ENCODE data around the gene JAM2.
"Not testable (repeated sequence)": the region's sequence is repeated elsewhere in the genome, so short reads cannot be mapped to it uniquely, and the experiment has no call there.

Gene JAM2, protein sequence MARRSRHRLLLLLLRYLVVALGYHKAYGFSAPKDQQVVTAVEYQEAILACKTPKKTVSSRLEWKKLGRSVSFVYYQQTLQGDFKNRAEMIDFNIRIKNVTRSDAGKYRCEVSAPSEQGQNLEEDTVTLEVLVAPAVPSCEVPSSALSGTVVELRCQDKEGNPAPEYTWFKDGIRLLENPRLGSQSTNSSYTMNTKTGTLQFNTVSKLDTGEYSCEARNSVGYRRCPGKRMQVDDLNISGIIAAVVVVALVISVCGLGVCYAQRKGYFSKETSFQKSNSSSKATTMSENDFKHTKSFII

DNA sequence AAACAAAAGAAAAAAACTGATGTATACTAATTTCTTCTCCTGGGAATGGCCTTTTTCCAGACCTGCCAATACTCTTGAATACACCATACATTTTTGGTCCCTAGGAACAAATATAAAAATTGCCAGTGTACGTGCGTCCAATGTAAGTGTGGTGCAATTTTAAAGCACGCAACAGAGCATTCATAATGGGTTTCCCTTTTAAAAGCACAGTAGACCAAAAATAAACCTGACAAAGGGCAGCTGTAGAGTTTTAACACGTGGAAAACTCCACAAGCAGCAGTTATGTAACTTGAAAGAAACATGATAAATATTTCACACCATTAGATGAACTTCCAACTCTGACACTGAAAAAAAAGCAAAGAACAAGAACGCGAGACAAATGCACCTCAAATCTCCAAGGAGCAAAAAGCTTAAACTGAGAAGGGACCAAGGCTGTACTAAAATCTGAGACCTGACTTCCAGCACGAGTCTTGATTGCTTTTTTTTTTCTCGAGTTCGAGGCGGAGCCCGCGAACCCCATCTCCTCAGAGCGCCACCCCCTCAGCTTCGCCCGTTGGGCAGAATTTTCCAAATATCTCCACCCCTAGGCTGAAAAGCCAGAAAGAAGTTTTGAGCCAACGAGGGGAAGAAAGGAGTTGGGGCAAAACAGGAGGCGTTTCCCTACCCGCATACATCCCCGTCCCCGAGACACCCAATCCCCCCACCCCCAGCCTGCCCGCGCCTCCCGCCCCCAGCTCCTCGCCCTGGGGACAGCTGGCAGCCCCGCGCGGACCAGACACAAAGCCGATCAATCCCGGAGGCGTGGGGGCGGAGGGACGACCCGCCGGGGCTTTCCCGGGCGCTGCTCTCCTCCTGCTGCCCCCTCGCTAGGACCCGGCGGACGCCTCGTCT, at the start of gene JAM2:
JAM2 (plus strand) TSS at position 599 of the 891 bp plus-strand sequence. CDS start 564 bp downstream, outside the sequence.
- peak; percentile 44 for DNase-seq
- H3K4me3 Mint-ChIP-seq = peak within 1 kb of the TSS; percentile 69
- no peaks in the 10 kb centered on the region for H3K36me3 Mint-ChIP-seq
- H3K4me1 Mint-ChIP-seq = peaks cover 21% of the 10 kb centered on the region
- H3K27ac Mint-ChIP-seq = no peak within 1 kb of the TSS
- H3K27me3 Mint-ChIP-seq = peaks cover 48% of the 10 kb centered on the region
- CTCF ChIA-PET = interaction anchor here (0.6 to 1.2 kb wide), 3 partner anchors 218 to 1194 kb away, joined by 3 to 4 read pairs (median 3); no protein-coding TSS in a partner anchor
- no peaks in the 10 kb centered on the region for H3K9me3 Mint-ChIP-seq

DNA sequence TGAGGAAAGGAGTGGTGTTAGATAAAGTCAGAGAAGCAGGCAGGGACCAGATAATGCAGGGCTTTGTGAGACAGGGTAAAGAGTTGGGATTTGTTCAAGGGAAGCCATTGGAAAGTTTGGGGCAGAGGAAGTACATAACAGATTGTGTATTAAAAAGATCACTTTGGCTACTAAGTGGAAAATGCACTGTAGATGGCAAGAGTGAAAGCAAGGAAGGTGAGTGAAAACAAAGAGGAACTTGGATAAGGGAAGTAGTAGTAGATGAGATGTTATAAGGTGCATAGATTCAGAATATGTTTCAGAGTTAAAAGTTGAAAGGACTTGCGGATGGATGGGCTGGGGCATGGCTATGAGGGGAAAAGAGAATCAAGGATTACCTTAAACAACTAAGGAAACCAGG, 49.2 kb upstream of the JAM2 start:
- Mint-ChIP-seq H3K36me3 (peaks cover 70% of the 10 kb centered on the region), H3K9me3 (no peaks in the 10 kb centered on the region), H3K4me1 (peaks cover 2% of the 10 kb centered on the region), H3K27me3 (no peaks in the 10 kb centered on the region), H3K27ac (no peak overlapping the region), H3K4me3 (no peak overlapping the region)
- DNase-seq = no peak
- CTCF ChIA-PET = no interaction called here

DNA sequence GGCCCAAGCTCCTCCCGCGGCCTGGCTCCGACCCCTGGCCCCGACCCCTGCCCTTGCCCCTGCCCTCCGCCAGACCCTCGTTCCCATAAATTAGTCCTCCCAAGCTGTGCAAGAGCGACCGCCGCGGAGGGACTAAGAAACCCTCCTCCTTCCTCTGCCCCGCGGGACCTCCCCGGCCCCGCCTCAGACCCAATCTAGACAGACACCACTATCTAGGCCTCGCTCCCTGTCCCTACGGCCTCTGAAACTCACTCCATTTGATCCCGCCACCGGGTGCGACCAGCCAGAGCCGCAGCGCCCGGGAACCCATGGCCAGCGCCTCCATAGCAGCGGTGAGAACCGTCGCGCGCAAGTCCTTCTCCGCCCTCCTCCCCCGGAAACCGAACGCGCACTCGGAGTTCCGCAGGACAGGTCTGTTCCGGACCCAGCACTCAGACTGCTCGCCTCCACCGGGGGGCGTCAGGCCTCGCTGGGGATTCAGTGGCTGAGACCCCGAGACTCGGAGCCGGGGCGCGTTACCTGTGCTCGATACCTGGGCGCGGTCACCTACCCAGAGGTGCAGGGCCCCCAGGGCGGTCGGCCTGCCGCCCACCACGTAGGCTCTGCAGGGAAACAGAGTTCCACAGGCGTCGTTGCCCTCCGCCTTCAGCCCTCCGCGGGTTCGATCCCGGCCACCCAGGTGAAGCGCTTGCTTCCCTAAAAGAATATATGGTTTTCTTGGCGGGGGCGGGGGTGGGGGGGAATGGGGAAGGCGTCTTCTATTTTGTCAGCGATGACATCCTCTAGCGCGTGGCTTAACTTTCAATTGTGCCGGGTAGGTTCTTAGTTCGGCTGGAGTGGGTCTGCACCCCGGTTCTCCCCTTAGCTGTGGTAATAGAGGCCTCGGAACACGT, 31.7 kb upstream of the JAM2 start, which contains the start of gene MRPL39:
MRPL39 (minus strand) TSS at position 331 of the 893 bp plus-strand sequence; CDS start at position 325, 6 bp downstream.
- Mint-ChIP-seq H3K4me1 (peaks cover 34% of the 10 kb centered on the region), H3K4me3 (peak within 1 kb of the TSS; percentile 99), H3K27me3 (no peaks in the 10 kb centered on the region), H3K27ac (peak within 1 kb of the TSS; percentile 96), H3K9me3 (no peaks in the 10 kb centered on the region), H3K36me3 (peaks cover 21% of the 10 kb centered on the region)
- peak; percentile 92 for DNase-seq
- CTCF ChIA-PET = interaction anchor here (0.8 to 2.8 kb wide), 20 partner anchors 10 to 564 kb away, joined by 3 to 28 read pairs (median 4); partner anchors contain the start of genes ATP5PF and GABPA

DNA sequence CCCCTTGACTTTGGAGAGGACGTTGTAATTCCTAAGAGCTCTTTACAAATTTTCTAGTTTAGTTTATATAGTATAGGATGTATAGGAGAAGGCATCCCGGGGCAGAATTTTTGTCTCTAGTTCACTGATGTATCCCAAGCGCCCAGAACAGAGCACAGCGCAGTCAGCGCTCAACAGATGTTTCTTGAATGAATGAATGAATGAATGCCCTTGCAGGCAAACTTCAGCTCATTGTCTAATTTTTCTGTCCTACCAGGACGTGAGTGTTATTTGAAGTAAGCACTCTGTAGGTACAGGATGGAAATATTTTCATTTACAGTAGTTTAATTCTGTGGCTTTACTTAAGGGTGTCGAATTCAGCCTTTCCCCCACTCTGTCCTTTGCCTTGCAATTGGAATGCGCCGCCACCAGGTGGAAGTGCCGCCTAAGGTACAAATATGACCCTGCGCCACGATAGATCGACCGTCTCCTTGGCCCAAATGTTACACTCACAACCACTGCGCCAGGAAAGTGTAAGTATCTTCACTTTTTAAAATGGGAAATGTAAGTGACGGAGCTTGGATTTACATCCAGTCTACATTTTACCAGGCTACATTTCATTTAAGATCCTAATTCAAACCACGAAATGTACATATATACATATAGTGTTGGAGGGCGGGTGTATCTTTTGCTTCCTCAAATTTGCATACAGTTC, 30.9 kb upstream of the JAM2 start:
- H3K9me3 Mint-ChIP-seq = no peaks in the 10 kb centered on the region
- peak overlapping the region; percentile 73 for H3K27ac Mint-ChIP-seq
- CTCF ChIA-PET = interaction anchor here (0.6 to 2.8 kb wide), 32 partner anchors 9 to 563 kb away, joined by 3 to 28 read pairs (median 4); partner anchors contain the start of genes ATP5PF and GABPA
- peaks cover 30% of the 10 kb centered on the region for H3K4me1 Mint-ChIP-seq
- peaks cover 16% of the 10 kb centered on the region for H3K36me3 Mint-ChIP-seq
- DNase-seq = peak; percentile 85
- H3K27me3 Mint-ChIP-seq = no peaks in the 10 kb centered on the region
- H3K4me3 Mint-ChIP-seq = peak overlapping the region; percentile 99

DNA sequence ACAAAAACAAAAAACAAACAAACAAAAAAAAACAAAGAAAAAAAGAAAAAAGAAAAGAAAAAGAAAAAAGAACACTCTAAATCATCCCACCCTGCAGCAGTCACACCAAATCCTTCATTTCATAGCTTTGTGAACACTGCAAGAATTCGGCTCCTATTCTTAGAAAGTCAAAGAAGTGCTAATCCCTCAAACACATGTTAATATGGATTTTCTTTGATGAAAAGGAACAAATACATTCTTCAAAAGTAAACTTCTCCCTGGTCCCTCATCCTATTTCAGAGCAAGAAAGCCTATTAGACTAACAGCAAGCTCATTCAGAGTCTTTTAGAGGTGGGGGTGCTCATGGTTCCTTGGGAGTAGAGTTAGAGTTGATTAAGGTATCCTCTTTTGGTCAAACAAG, 24.6 kb upstream of the JAM2 start:
- CTCF ChIA-PET = no interaction called here

DNA sequence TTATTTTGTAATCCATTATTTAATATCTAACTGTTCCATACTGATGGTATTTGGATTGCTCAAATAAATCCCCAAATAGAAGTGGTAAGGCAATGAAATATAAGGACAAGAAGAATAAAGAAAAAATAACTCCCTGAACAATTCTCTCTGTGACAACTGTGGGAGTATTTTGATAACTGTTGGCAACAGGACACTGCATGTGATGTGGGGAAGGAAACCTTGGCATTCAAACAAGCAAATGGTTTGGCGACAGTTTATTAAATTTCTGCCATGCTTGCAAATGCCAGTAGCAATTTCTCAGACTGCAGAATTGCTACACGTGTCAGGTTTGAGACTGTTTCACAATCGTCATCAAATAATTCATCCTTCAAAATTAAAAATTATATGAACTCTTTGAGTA, 23.2 kb upstream of the JAM2 start:
- Mint-ChIP-seq H3K27ac (no peak overlapping the region), H3K9me3 (no peaks in the 10 kb centered on the region), H3K27me3 (peaks cover 3% of the 10 kb centered on the region), H3K4me1 (no peaks in the 10 kb centered on the region), H3K36me3 (no peaks in the 10 kb centered on the region), H3K4me3 (no peak overlapping the region)
- DNase-seq = no peak
- CTCF ChIA-PET = no interaction called here

More for the DNA sequence above, 24.6 kb upstream of the JAM2 start:
- no peaks in the 10 kb centered on the region for H3K9me3 Mint-ChIP-seq
- H3K4me3 Mint-ChIP-seq = no peak overlapping the region
- H3K27me3 Mint-ChIP-seq = peaks cover 3% of the 10 kb centered on the region
- H3K36me3 Mint-ChIP-seq = no peaks in the 10 kb centered on the region
- H3K27ac Mint-ChIP-seq = no peak overlapping the region
- H3K4me1 Mint-ChIP-seq = no peaks in the 10 kb centered on the region
- DNase-seq = no peak

DNA sequence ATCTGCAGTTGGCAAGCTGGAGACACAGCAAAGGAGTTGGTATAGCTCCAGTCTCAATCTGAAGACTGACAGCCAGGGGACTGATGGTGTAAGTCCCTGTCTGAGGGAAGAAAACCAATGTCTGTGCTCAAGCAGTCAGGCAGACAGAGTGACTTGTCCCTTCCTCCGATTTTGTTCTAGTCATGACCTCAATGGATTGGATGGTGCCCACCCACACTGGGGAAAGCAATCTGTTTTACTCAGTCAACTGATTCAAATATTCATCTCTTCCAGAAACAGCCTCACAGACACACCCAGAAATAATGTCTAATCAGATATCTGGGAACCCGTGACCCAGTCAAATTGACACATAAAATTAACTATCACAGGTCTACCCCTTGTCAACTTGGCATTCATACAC, 19.9 kb upstream of the JAM2 start:
- H3K36me3 Mint-ChIP-seq = no peaks in the 10 kb centered on the region
- H3K27me3 Mint-ChIP-seq = peaks cover 3% of the 10 kb centered on the region
- H3K27ac Mint-ChIP-seq = no peak overlapping the region
- no peak overlapping the region for H3K4me3 Mint-ChIP-seq
- no peaks in the 10 kb centered on the region for H3K4me1 Mint-ChIP-seq
- no peak for DNase-seq
- H3K9me3 Mint-ChIP-seq = no peaks in the 10 kb centered on the region
- CTCF ChIA-PET = no interaction called here

DNA sequence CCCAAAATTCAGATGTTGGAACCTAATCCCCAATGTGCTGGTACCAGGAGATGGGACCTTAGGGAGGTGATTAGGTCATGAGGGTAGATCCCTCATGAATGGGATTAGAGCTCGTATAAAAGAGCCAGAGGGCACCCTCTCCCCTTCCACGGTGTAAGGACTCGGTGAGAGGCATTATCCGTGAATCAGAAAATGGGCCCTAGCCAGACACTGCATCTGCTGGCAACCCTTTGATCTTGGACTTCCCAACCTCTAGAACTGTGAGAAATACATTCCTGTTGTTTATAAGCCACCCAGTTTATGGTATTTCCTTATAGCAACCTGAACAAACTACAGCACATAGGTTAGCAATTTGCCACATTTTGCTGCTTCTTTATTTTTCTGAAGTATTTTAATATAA, 14.5 kb upstream of the JAM2 start:
- H3K27ac Mint-ChIP-seq = no peak overlapping the region
- H3K4me1 Mint-ChIP-seq = no peaks in the 10 kb centered on the region
- no peak for DNase-seq
- H3K4me3 Mint-ChIP-seq = no peak overlapping the region
- CTCF ChIA-PET = no interaction called here
- H3K27me3 Mint-ChIP-seq = peaks cover 7% of the 10 kb centered on the region
- no peaks in the 10 kb centered on the region for H3K36me3 Mint-ChIP-seq
- no peaks in the 10 kb centered on the region for H3K9me3 Mint-ChIP-seq

DNA sequence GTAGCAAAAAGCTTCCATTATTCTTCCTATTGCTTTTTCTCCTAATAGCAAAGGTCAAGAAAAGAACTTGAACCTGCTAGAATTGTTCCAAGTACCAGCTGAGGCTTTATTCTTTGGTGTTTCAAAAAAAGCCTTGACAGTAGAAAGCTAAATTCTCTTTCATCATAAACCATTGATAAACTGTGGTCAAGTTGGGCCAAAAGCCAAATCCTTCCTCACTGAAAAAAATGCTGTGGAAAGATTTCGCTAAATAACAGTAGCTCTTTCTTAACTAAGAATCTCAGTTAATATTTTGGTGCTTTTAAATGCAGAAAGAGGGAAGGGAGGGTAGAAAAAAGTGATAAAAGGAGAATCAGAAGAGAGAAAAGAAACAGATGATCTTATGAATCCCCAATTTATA, 14.0 kb upstream of the JAM2 start:
- CTCF ChIA-PET = no interaction called here
- Mint-ChIP-seq H3K27me3 (peaks cover 7% of the 10 kb centered on the region), H3K36me3 (no peaks in the 10 kb centered on the region), H3K9me3 (no peaks in the 10 kb centered on the region), H3K4me1 (no peaks in the 10 kb centered on the region), H3K4me3 (no peak overlapping the region), H3K27ac (no peak overlapping the region)
- no peak for DNase-seq

DNA sequence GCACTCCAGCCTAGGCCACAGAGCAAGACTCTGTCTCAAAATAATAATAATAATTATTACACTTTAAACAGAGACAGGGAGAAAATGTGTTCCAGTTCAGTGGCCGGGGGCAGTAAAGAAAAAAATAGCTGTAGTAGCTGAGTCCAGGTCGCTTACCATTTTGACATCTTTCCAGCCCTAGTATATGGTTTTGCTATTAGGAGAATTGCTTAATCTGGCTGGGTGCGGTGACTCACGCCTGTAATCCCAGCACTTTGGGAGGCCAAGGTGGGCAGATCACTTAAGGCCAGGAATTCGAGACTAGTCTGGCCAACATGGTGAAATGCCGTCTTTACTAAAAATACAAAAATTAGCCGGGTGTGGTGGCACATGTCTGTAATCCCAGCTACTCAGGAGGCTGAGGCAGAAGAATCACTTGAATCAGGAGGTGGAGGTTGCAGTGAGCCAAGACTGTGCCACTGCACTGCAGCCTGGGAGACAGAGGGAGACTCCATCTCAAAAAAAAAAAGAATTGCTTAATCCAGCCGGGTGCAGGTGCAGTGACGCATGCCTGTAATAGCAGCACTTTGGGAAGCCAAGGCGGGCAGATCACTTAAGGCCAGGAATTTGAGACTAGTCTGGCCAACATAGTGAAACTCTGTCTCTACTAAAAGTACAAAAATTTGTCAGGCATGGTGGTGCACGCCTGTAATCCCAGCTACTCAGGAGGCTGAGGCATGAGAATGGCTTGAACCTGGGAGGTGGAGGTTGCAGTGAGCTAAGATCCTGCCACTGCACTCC, 13.1 kb upstream of the JAM2 start:
- not testable (repeated sequence) for H3K27ac Mint-ChIP-seq, H3K36me3 Mint-ChIP-seq, H3K9me3 Mint-ChIP-seq, H3K27me3 Mint-ChIP-seq, H3K4me1 Mint-ChIP-seq, H3K4me3 Mint-ChIP-seq, DNase-seq
- CTCF ChIA-PET = interaction anchor here (0.8 to 1.4 kb wide), 2 partner anchors 18 to 21 kb away, joined by 3 to 5 read pairs; no protein-coding TSS in a partner anchor

DNA sequence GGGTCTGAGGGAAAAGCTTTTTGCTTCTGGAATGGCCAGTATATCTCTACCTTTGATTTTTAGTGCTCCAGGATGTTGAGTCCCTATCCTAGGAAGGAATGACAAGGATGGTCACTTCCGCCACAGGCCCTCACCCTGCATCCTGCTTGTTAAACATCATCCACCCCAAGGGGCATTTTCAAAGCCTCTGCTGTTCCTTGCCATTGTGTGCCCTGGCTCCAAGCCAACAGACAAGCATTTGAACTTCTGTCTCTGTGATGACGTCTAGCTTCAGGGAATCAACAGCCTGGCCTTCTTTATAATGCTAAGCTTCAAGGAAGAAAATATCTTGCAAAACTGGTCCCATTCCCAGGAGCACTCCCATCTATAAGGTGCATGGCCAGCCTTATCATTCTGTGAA, 12.3 kb upstream of the JAM2 start:
- Mint-ChIP-seq H3K4me1 (no peaks in the 10 kb centered on the region), H3K27me3 (peaks cover 7% of the 10 kb centered on the region), H3K27ac (no peak overlapping the region), H3K9me3 (no peaks in the 10 kb centered on the region), H3K36me3 (no peaks in the 10 kb centered on the region), H3K4me3 (no peak overlapping the region)
- DNase-seq = no peak
- CTCF ChIA-PET = interaction anchor here (1.4 kb wide), 1 partner anchor 19 kb away, joined by 5 read pairs; no protein-coding TSS in a partner anchor

DNA sequence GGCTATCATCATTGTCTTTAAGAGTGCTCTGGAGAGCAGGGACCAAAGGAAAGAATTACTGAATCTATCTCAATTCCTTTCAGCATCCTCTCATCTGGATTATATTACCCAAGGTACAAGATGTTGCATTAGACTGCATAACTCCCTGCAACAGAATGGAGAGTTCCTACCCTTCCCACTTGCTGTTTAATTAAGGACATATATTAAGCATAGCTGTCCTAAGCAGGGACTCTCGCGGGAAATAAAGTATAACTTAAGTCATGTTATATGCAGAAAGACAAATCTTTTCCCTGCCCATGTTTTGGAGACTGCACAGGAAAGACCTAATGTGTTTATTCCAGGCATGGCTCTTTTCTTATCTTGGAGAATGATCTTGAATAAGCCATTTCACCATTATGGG, 6.8 kb upstream of the JAM2 start:
- Mint-ChIP-seq H3K9me3 (no peaks in the 10 kb centered on the region), H3K27me3 (no peaks in the 10 kb centered on the region), H3K4me3 (no peak overlapping the region), H3K4me1 (peaks cover 2% of the 10 kb centered on the region), H3K27ac (no peak overlapping the region), H3K36me3 (no peaks in the 10 kb centered on the region)
- CTCF ChIA-PET = no interaction called here
- no peak for DNase-seq

DNA sequence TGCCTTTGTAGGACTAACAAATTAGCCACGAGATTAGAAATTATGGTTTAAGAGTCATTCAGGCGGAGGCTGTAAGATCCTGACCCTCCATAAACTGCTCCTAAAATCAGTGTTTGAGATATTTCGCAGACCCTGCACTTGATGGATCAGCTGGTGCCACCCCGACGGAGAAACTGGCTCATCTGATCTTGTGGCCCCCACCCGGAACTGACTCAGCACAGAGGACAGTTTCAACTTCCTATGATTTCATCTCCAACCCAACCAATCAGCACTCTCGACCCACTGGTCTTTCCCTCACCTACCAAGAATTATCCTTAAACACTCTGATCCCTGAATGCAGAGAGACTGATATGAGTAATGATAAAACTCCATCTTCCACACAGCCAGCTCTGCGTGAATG, 3.7 kb upstream of the JAM2 start:
- Mint-ChIP-seq H3K4me3 (no peak overlapping the region), H3K27ac (no peak overlapping the region), H3K4me1 (peaks cover 15% of the 10 kb centered on the region), H3K9me3 (no peaks in the 10 kb centered on the region), H3K27me3 (peaks cover 27% of the 10 kb centered on the region), H3K36me3 (no peaks in the 10 kb centered on the region)
- CTCF ChIA-PET = interaction anchor here (0.8 kb wide), 1 partner anchor 13 kb away, joined by 3 read pairs; no protein-coding TSS in a partner anchor
- no peak for DNase-seq

All from activated naive CD4-positive, alpha-beta T cell treated with anti-CD3 and anti-CD28 coated beads, Interleukin-2, amount 10 ng/mL, durations not matched to agents 7 days and 5 days (primary cell).